ENCODE data around the gene PLAGL2. TPM values are rescaled to one million over a fixed set of nuclear protein-coding genes. Genes with fewer than 3 reads are reported as not detected.

The PLAGL2 gene
- total and polyA plus RNA-seq, 2 experiments from 2014 or later: 13.2 to 28.2 TPM

- Histone ChIP-seq H4K20me1 (replicated peaks; ENCODE audit: insufficient read depth) (peaks cover 33% of the 10 kb centered on the region), H3K27ac (ENCODE audit: low read depth) (no peak overlapping the region), H3F3A (replicated peaks; ENCODE audit: low read depth) (peaks cover 30% of the 10 kb centered on the region), H3K27me3 (ENCODE audit: insufficient read depth) (no peaks in the 10 kb centered on the region), H3K79me2 (replicated peaks; ENCODE audit: insufficient read depth) (peaks cover 30% of the 10 kb centered on the region), H2AFZ (no peak overlapping the region), H3K4me2 (no peak overlapping the region), H3K36me3 (ENCODE audit: insufficient read depth) (peaks cover 67% of the 10 kb centered on the region), H3K4me3 (no peak overlapping the region), H3K4me1 (ENCODE audit: insufficient read depth) (no peaks in the 10 kb centered on the region), H3K9me2 (ENCODE audit: insufficient read depth) (no peaks in the 10 kb centered on the region)
- DNase-seq (ENCODE audit: low spot score) (no peak), ATAC-seq (no peak)
- no peak overlapping the region for H3K27ac Mint-ChIP-seq
- no peaks in the 10 kb centered on the region for H3K9me3 Mint-ChIP-seq
- H3K4me1 Mint-ChIP-seq: no peaks in the 10 kb centered on the region; the same call in 2 of the 3 replicates
- H3K36me3 Mint-ChIP-seq (ENCODE audit: low read depth): peaks cover 55% of the 10 kb centered on the region
- no peaks in the 10 kb centered on the region for H3K27me3 Mint-ChIP-seq (ENCODE audit: insufficient read depth, low read depth, poor library complexity)
- TF ChIP-seq EZH2 (IDR thresholded peaks at IDR 0.05; ENCODE audit: low read depth, unreplicated experiment) (no peak), CREB1 (CRISPR knock-in tag; IDR thresholded peaks at IDR 0.05; ENCODE audit: low read depth) (no peak), POLR2AphosphoS5 (IDR thresholded peaks at IDR 0.05; ENCODE audit: low read depth) (no peak), STAT1 (IDR thresholded peaks at IDR 0.05; ENCODE audit: unreplicated experiment) (no peak), NANOG (IDR thresholded peaks at IDR 0.05; ENCODE audit: borderline replicate concordance) (no peak), JUNB (IDR thresholded peaks at IDR 0.05; ENCODE audit: unreplicated experiment) (no peak), CTCF (conservative IDR thresholded peaks at IDR 0.05; ENCODE audit: low read depth in 2 of 2) (no peak), ZNF462 (CRISPR knock-in tag; IDR thresholded peaks at IDR 0.05) (no peak), ZNF331 (CRISPR knock-in tag; IDR thresholded peaks at IDR 0.05; ENCODE audit: low read depth) (no peak), ZNF114 (CRISPR knock-in tag; IDR thresholded peaks at IDR 0.05) (no peak)
- no peak overlapping the region for H3K4me3 Mint-ChIP-seq
Measured at GRCh38 chr20:32213870-32214269, 6.3 kb upstream of the PLAGL2 start.

All from GM23338 (cell line).